M059J (cell line): ENCODE data around the gene COX5B. TPM values are rescaled to one million over a fixed set of nuclear protein-coding genes. Genes with fewer than 3 reads are reported as not detected.
"Not testable (repeated sequence)": the region's sequence is repeated elsewhere in the genome, so short reads cannot be mapped to it uniquely, and the experiment has no call there.

Source experiments
- DNase-seq: peaks from one replicate; pipeline ENCODE4 v3.0.0-alpha.2; 2012; ENCODE audit warnings: low read depth
- total RNA-seq: library from RNA; depleted of rRNA; stranded (reverse); fragments of >200 nt; shearing (Covaris generic); gene quantifications from 2 replicates; pipeline ENCODE4 v1.2.3, GENCODE V29; 2014

Gene COX5B
- total RNA-seq, 1 experiment from 2014 or later, result 433 TPM

DNA sequence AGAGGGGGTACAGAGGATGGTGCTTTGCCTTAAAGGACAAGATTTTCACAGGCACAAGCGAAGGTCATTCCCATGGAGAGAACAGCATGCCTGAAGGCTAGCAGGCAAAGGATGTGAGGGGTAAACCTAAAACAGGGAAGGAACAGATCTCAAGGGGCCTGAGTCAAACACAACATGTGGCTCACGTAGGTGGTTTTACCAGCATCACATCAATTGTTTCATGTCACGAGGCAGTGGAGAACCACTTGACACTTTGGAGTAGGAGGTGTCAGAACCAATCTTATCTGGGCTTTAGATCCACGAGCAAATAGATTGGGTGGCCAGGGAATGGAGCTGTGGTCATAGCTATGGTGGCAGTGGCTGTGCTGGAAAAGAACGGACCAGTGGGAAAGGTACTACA, 8.4 kb downstream of the COX5B start:
- DNase-seq, result no peak

DNA sequence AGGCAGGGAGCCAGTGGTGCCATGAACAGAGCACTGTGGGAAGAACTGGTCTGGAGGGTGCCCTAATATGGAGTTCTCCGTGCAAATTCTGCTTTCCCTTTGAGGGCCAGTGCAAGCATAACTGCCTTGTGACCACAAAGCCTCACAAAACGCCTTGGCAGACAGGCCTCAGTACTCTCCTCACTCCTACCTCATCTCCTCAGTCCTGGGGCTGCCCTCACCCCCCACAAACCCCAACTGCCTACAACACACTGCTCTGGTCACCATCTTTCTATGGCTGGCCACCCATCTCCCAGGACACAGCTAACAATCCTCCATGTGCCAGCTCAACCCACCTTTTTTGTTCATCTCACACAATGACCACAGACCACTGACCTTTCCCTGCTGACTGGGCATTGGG, 8.9 kb downstream of the COX5B start:
- no peak for DNase-seq

- no peak for DNase-seq
Measured at GRCh38 chr2:97656129-97656755, 10.4 kb downstream of the COX5B start.

DNA sequence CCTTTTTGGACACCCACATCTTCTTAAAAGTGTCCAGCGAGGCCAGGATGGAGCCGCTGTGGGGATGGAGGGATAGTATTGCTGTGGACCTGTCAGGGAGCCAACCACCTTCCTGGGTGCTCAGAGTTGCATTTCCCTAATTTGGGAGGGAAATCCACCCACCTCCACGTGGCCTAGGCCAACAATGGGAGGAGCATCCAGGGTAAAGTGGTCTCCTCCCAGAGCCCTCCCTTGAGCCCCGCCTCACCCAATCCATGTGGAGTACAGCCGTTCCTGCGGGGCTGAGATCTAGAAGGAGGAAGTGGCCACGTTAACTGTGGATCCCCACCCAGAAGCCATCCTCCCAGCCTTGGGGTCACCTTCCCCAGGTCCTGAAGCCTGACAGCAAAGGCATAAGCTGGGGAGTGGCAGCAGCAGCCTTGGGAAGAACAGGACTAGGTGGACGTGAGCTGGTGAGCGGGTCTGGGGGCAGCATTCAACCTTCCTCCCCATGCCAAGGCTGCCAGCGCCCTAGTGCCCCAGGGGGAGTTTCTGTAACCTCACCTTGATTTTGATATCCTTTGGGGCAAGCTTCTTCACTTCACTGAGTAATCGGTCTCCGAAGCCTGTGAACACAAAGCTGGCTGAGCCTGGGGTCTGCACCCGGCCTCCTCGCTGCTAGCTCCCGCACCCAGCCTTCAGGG, 11.2 kb downstream of the COX5B start:
- no peak for DNase-seq

DNA sequence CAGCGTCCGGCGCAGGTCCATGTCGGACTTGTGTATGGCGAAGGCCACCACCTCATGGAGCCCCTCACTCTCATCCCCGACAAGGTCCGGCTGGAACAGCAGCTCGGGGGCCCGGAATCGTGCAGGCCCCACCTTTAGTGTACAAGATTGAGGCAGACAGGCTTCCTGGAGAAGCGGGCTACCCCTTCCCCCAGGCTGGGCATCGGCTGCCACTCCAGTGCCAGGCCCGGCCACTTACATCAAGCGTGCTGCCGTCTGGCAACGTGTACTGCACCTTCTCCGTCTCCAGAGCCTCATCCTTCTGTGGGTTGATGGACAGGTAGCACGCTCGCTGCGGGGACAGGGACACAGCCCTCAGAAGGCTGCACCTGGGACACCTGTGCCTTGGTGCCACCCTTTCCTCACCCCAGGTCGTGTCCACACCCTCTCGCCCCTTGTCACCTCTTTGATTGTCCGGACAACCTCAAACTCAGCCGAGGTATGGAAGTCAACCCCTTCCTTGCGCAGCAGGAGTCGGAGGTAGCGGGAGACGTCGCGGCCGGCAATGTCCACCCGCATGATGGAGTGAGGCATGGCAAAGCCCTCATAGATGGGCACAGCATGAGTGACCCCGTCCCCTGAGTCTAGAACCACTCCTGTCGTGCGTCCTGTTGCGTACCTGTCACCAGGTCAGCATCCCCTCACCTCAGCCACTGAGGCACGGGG, 12.3 kb downstream of the COX5B start:
- no peak for DNase-seq

- DNase-seq, result no peak
Measured at GRCh38 chr2:97658691-97659157, 12.9 kb downstream of the COX5B start.

DNA sequence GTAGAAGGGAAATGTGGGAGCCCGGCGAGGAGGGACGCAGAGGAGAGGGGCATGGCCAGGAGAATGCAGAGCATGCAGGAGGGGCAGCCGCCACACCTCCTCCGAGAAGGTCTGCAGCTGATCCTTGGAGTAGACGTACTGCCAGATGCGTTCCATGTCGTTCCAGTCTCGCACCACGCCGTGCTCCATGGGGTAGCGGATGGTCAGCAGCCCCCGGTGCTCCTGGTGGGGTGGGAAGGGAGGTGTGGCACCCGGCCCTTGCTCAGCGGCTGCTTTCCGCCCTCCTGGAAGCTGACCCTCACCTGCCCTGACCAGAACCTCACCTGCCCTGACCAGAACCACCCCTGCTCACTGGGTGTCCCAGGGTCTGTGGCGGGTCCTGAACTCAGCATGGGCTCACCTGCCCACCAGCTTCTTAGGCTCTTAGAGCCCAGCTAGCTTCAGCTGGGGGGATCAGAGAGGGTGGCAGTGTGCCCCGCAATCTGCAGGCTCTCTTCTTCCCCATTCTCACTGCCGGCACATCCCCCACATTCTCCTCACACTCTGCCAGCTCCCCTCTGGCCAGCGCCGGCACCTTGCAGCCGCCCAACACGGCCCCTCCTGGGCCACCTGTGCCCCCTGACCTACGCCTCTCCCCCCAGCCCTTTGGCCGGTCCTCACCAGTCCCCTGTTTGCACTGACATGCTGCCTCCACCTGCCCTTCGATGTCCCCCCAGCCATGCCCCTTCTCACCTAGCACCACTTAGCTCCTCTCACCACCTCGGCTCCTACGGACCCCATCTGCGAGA, 13.6 kb downstream of the COX5B start:
- no peak for DNase-seq

GRCh38 chr2:97660044-97660774, 14.3 kb downstream of the COX5B start:
- no peak for DNase-seq

- no peak for DNase-seq
Measured at GRCh38 chr2:97660775-97661389, 15.0 kb downstream of the COX5B start.

- no peak for DNase-seq
Measured at GRCh38 chr2:97661927-97662326, 16.1 kb downstream of the COX5B start.

DNA sequence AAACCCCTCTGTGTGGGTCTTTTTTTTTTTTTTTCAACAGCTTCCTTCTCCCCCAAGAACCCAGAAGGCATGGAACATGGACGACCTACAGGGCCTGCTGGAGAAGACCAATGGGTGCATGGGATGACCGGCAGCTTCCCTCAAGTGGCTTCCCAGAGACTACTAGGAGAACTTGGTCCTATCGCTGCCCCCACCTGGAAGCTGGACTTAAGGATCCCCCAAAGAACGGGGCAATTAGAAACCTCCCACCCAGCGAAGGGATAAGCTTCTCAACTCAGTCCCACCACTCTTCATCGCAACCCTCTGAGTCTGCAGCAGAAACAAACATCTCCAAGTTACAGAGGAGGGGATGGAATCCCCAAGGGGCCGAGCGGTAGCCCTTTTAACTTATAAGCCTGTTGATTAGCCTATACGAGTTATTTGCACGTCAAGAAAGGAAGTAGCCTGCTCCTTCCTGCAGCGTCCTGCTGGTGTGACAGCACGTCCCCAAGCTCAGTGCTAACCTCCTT, 16.6 kb downstream of the COX5B start:
- no peak for DNase-seq

DNA sequence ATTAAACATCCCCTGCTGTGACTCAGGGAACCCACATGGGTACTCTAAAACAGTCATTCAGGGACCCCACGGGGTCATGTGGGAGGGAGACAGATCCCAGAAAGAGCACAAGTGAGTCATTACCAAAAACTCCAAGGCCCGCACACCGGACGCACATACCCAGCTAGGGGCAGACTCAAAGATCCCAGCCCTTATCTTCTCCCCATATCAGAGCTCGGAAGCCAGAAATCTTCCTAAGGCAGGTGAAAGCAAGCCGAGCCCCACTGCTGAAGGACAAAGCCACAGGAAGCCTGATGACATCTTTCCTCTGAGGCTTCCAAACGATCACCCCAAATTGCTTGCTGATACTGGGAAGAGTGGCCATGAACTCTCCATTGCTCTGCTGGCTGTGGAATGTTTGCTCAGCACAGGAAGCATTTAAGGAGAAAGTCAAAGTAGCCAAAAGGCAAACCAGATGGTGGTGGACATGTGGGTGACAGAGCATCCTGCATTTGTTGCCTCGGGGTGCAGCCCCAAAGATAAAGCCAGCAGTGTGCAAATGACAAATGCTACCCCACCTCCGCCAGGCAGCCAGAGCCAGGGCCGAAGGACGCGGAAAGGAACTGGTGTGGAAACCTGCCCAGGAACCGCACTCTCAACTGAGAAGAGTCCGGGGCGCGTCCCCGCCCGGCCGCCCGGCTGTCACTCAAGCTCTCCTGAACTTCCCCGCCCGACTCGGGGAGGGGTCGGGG, 17.2 kb downstream of the COX5B start:
- DNase-seq, result peak; percentile 97

GRCh38 chr2:97663626-97663961, 17.7 kb downstream of the COX5B start:
- no peak for DNase-seq

- DNase-seq, result peak; percentile 97
Measured at GRCh38 chr2:97663962-97664635, 18.2 kb downstream of the COX5B start, which contains the start of gene ACTR1B. ACTR1B (minus strand) TSS chr2:97664044; CDS start chr2:97663890, 154 bp downstream.

DNA sequence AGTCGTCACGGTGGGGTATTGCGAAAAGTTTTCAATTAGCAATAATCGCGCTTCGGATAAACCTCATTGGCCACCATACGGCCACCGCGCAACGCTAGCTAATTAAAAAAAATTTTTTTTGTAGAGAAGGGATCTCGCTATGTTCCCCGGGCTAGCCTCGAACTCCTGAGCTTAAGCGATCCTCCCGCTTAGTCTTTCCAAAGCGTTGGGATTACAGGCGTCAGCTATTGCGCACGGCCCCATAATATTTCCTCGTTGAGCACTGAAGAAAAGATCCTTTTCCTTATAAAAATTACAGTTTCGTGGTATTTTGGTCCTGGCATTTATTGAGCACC, 18.7 kb downstream of the COX5B start:
- DNase-seq, result no peak

DNA sequence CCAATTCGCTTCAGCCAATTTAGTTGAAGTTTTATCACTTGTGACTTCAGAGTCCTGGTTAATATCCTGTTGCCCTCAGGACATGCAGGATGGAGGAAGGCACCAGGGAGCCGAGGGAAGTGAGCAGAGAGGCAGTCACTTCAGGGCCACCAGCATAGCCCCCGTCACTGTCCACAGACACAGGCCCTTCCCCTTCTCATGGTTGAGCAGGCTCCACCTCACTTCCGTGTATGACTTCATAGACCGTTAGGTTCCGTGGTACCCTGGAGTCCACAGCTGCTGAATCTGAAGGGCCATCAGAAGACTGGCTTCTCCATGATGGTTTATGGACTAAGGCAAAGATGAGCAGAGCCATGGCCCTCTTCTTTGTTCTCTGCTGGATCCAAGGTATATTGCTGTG, 23.6 kb downstream of the COX5B start, which contains the start of gene C2orf92:
Gene C2orf92 (plus strand): TSS at position 266 of the 400 bp plus-strand sequence. CDS start 76 bp downstream, at position 342.
- no peak for DNase-seq

DNA sequence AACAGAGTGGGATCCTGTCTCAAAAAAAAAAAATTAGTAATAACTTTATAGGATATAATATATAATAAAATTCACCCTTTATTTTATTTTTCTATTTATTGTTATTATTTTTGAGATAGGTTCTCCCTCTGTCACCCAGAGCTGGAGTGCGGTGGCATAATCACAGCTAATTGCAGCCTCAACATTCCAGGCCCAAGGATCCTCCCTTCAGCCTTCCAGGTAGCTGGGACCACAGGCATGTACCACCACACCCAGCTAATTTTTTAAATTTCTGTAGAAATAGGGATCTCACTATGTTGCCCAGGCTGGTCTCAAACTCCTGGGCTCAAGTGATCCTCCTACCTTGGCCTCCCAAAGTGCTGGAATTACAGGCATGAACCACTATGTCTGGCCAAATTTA, 24.6 kb downstream of the COX5B start:
- no peak for DNase-seq

- DNase-seq, result no peak
Measured at GRCh38 chr2:97671526-97671925, 25.7 kb downstream of the COX5B start.

DNA sequence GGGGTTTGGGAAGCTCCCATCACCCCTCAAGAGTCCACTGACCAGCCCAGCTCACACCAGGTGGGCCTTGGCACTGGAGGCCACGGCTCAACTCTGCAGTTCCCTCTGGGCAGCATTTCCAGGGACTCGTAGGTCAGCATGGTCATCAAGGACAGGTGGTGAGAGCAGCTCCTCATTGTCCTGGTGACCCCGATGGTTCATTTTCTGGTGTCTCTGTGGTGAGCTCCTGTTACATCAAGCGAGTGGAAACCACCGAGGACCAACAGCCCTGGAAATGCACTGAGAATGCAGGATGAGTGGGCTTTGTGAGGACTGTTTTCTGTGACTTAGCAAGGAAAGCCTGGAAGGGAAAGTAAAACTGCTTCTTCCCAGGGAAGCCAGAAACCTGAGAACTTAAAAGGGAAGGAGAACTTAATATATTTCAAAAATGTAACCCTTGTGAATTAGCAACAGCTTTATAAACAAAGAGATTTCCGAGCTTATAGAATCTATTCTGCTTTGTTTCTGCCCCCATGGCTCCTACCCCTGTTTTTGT, 26.8 kb downstream of the COX5B start:
- not testable (repeated sequence) for DNase-seq
